ENCODE data around the gene SCYL1.

- TF ChIP-seq, protein P1, sequence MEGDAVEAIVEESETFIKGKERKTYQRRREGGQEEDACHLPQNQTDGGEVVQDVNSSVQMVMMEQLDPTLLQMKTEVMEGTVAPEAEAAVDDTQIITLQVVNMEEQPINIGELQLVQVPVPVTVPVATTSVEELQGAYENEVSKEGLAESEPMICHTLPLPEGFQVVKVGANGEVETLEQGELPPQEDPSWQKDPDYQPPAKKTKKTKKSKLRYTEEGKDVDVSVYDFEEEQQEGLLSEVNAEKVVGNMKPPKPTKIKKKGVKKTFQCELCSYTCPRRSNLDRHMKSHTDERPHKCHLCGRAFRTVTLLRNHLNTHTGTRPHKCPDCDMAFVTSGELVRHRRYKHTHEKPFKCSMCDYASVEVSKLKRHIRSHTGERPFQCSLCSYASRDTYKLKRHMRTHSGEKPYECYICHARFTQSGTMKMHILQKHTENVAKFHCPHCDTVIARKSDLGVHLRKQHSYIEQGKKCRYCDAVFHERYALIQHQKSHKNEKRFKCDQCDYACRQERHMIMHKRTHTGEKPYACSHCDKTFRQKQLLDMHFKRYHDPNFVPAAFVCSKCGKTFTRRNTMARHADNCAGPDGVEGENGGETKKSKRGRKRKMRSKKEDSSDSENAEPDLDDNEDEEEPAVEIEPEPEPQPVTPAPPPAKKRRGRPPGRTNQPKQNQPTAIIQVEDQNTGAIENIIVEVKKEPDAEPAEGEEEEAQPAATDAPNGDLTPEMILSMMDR (IDR thresholded peaks at IDR 0.05), result peak in 2 of 5 experiments; percentile 54 to 71
- no peak for TF ChIP-seq POLR2A (IDR thresholded peaks at IDR 0.05)
Observed at GRCh38 chr11:65539744-65540289, 14.9 kb downstream of the SCYL1 start.

All from tibial nerve (tissue), 3 donors.